ENCODE measurements around the gene VCL.
"Not testable (repeated sequence)": the region's sequence is repeated elsewhere in the genome, so short reads cannot be mapped to it uniquely, and the experiment has no call there.

Gene VCL

GRCh38 chr10:73971636-73972354, 26.1 kb upstream of the VCL start:
- no peak for DNase-seq (ENCODE audit: low read depth in 2 of 2, low spot score in 1 of 2)

- DNase-seq (ENCODE audit: low read depth in 2 of 2, low spot score in 1 of 2): no peak
Observed at GRCh38 chr10:73973427-73973826, 24.5 kb upstream of the VCL start.

DNA sequence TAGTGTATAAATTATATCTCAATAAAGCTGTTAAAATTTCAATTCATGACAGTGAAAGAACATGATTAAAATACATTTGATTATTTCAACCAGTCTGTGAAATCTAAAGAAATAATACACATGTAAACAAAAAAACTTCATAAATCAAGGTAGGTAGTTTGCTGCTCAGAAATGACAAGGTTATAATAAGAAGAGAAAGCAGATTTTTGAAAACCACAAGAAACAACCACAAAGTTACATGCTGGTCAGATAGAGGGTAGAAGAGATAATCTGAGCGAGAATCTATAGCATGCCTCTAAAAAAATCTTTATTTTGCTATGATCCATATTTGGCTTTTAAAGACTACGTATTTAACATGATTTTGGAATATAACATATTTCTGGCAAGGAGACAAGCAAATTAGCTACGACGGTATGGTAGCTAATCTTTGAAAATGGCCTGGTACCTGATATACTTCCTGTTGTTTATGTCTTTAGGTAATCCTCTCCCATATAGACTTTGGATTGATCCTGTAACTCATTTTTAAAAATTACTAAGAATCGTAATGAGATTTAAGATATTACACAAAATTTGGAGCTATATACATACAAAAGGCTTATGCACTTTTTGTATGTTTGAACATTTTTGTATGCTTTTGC, 23.5 kb upstream of the VCL start:
- no peak for DNase-seq (ENCODE audit: low read depth in 2 of 2, low spot score in 1 of 2)

DNA sequence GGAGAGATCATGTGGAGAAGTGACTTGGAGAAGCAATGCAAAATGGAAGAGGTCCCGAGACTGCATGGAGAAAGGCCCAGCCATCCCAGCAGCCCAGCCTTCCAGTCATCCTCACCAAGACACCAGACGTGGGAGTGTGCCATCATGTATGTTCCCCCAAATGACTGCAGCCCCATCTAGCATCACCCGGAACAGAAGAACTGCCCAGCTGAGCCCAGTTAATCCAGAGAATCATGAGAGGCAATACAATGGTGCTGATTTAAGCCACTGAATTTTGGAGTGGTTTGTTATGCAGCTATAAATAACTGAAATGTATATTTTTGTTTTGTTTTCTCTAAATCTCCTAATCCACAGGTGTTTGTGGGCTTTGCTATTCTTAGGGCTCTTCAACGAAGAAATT, 22.5 kb upstream of the VCL start:
- no peak for DNase-seq (ENCODE audit: low read depth in 2 of 2, low spot score in 1 of 2)

- DNase-seq (ENCODE audit: low read depth in 2 of 2, low spot score in 1 of 2): no peak
Observed at GRCh38 chr10:73979141-73979808, 18.6 kb upstream of the VCL start.

- DNase-seq (ENCODE audit: low read depth in 2 of 2, low spot score in 1 of 2): no peak
Observed at GRCh38 chr10:73979809-73980433, 18.0 kb upstream of the VCL start.

GRCh38 chr10:73981812-73982211, 16.1 kb upstream of the VCL start:
- DNase-seq (ENCODE audit: low read depth in 2 of 2, low spot score in 1 of 2): no peak

- no peak for DNase-seq (ENCODE audit: low read depth in 2 of 2, low spot score in 1 of 2)
Observed at GRCh38 chr10:73983096-73984047, 14.5 kb upstream of the VCL start.

DNA sequence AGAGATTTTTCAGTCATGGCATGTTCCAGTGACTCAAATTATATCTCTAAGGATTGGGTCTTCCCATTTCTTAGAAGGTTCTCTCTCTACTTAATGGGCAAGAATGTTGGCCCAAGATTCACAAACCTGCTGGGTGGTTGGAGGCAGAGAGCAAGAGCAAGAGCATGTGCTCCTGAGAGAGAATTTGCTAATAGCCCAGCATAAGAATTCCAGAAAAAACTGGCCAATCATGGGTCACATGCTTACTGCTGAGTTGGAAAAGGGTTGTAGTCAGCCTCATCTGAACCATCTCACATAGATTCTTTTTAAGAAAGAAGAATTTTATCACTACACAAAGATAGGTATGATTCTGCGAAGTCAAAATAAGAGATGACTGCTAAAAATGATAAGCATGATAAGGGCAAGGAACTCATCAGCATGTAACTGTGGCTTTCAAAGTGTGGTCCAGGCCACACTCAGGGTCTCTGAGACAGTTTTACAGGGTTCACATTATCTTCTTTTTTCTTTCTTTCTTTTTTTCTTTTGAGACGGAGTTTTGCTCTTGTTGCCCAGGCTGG, 8.2 kb upstream of the VCL start:
- no peak for DNase-seq (ENCODE audit: low read depth in 2 of 2, low spot score in 1 of 2)

DNA sequence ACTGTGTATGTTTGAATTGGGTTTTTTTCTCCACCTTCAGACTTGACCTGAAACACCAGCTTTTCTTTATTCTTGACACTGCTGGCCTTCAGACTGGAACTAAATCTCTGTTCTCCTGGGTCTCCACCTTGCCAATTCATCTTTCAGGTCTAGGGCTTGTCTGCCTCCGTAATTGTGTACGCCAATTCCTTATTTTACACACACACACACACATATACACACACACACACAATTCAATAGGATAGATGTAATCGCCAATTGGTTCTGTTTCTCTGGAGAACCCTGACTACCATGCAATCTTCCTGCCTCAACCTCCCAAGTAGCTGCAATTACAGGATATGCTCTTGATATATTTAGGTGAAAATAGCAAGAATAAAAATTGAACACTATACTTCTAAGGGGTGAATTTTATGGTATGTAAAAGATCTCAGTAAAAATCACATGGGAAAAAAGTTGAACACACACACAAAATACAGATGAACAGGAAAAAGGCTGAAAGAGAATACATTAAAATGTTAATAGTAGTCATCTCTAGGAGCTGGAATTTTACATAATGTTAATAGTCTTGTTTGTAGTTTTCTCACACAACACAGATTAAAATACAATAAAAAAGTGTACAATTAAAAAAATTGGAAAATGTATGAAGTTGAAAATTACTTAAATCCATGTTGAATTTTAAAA, 6.6 kb upstream of the VCL start:
- DNase-seq (ENCODE audit: low read depth in 2 of 2, low spot score in 1 of 2): no peak

GRCh38 chr10:73991884-73992245, 6.1 kb upstream of the VCL start:
- DNase-seq (ENCODE audit: low read depth in 2 of 2, low spot score in 1 of 2): peak; percentile 45 to 64

DNA sequence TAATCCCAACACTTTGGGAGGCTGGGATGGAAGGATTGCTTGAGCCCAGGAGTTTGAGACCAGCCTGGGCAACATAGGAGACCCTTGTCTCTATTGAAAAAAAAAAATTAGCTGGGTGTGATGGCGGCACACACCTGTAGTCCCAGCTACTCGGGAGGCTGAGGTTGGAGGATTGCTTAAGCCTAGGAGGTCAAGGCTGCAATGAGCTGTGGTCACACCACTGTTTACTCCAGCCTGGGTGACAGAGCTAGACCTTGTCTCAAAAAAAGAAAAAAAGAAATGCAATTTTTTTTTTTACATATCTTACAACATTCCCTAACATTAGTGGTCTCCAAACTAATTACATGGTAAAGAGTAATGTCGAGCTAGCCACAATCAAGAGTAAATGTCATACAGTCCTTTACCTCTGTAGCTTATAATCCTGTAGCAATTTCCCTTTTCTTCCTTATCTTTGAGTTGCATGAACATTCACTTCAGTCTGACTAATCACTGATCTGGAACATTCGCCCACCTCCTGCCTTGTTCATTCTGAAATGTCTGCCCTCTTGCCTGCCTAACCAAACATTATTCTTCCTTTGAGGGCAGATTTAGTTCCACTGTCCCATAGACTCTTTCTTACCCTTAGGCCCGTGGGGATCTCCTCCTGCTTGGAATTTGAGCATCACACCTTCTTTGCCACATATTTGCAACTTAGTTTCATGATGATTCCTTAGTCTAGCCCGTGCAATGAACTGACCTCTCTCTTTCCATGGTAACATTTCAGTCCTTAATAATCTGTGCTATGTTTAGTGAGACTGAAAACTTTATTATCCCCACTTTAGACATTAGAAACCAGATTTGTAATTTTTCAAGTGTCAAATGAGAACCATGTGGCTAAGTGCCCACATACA, 4.8 kb upstream of the VCL start:
- no peak for DNase-seq (ENCODE audit: low read depth in 2 of 2, low spot score in 1 of 2)

DNA sequence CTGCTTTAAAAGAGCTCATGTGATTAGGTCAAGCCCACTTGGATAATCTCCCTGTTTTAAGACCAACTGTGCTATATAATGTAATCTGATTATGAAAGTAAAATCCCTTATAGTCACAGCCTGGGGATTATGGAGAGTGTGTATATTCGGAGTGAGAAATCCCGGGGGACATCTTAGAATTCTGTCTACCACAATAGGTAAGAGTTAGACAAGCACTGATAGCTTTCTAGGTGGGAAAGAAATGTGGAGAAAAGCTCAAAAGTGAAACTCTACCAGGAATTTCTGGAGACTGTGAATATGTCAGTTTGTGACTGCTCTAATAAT, 2.9 kb upstream of the VCL start:
- DNase-seq (ENCODE audit: low read depth in 2 of 2, low spot score in 1 of 2): no peak

- DNase-seq (ENCODE audit: low read depth in 2 of 2, low spot score in 1 of 2): peak; percentile 37 to 49
Observed at GRCh38 chr10:73997461-73997786, 492 bp upstream of the VCL start.

DNA sequence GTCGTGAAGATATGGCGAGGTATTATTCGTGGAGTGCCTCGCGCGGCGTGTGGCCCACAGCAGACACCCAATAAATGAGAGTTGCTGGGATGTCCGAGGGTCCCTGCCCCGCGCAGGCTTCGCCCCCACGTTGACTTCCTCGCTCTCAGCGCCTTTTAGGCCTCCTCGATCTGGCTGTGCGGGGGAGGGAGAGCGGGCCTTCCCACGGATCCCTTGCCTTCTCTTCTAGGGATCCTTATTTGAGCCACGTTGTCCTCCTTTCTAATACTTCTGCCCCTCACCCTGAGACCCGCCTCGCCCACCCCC, 660 bp downstream of the VCL start:
- DNase-seq (ENCODE audit: low read depth in 2 of 2, low spot score in 1 of 2): no peak

- DNase-seq (ENCODE audit: low read depth in 2 of 2, low spot score in 1 of 2): no peak
Observed at GRCh38 chr10:73998929-73999691, 1.2 kb downstream of the VCL start.

DNA sequence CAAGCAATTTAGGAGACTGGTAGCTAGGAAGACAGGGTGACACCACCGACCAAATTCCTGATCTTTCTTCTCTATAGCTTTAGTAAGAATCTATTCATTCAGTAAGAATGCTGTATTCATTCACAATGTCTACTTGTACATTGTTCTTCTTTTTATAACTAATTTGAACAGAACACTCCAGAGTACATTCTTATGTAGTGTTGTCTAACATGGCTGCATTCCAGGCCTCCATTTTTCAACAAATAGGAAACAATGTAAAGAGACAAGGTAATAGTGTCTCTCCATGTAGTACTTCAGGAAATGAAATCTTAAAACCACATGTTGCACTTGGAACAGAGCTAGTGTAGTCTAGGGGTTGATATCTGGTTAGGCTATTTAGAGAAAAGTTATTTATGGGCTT, 1.8 kb downstream of the VCL start:
- no peak for DNase-seq (ENCODE audit: low read depth in 2 of 2, low spot score in 1 of 2)

DNA sequence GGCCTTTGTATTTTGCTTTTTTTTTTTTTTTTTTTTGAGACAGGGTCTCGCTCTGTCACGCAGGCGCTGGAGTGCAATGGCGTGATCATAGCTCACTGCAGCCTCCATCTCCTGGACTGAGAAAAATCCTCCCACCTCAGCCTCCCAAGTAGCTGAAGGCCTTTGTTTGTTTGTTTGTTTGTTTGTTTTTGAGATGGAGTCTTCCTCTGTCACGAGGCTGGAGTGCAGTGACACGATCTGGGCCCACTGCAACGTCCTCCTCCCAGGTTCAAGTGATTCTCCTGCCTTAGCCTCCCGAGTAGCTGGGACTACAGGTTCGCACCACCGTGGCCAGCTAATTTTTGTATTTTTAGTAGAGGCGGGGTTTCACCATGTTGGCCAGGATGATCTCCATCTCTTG, 2.3 kb downstream of the VCL start:
- DNase-seq (ENCODE audit: low read depth in 2 of 2, low spot score in 1 of 2): not testable (repeated sequence)

Measured in stimulated activated CD8-positive, alpha-beta memory T cell treated with anti-CD3 and anti-CD28 coated beads, Interleukin-4, amount 100 ng/mL, for 4 hours (primary cell).